Caco-2 (cell line): ENCODE data around the gene COL13A1. TPM values are rescaled to one million over a fixed set of nuclear protein-coding genes. Genes with fewer than 3 reads are reported as not detected.
A peak's percentile ranks its signal among the peaks of the same experiment; 100 is the strongest.

ENCODE experiments used
- BruUV-seq: library from RNA; stranded (reverse); fragments of 400-500 nt; replicated peaks from 2 replicates; lab custom pipeline; 2021; lab: Mats Ljungman, UMichigan
- CTCF ChIA-PET: fragments of 300-600 bp; sonication (Branson Sonifier 250); formaldehyde crosslinking; loops from one replicate; lab custom pipeline; 2022; ENCODE audit warnings: antibody characterized with exemption; lab: Charles Lee
- POLR2A ChIA-PET: fragments of 300-600 bp; sonication (Branson Sonifier 250); formaldehyde crosslinking; loops from one replicate; lab custom pipeline; 2022; ENCODE audit warnings: antibody characterized with exemption; lab: Charles Lee
- DNase-seq, 2 experiments: peaks; one replicate each; pipeline versions ENCODE4 v3.0.0 to v3.0.0-alpha.2; 2020 to 2022
- H3K27me3 ChIP-seq: replicated peaks from 2 replicates; pipeline ENCODE4 v1.6.0; 2011; ENCODE audit warnings: low read length; ENCODE audit not compliant: control insufficient read depth, insufficient read depth
- H3K36me3 ChIP-seq: 2 replicates; pipeline ENCODE4 v1.5.1; 2011; ENCODE audit warnings: low read length; ENCODE audit not compliant: control insufficient read depth, insufficient read depth
- H3K4me1 ChIP-seq: fragments of 250-450 bp; sonication (Bioruptor Pico); 2 replicates; pipeline ENCODE4 v1.5.1; 2020; ENCODE audit warnings: mild to moderate bottlenecking
- H3K4me3 ChIP-seq: 2 replicates; pipeline ENCODE4 v1.5.1; 2011; ENCODE audit warnings: low read depth, mild to moderate bottlenecking, control low read depth, low read length
- H3K9me3 ChIP-seq: fragments of 250-450 bp; sonication (Bioruptor Pico); 2 replicates; pipeline ENCODE4 v1.5.1; 2020; ENCODE audit warnings: mild to moderate bottlenecking, moderate library complexity
- H3K27ac Mint-ChIP-seq: one replicate; pipeline ENCODE4 v1.8.0; 2022; ENCODE audit warnings: mixed read lengths; ENCODE audit not compliant: unreplicated experiment
- H3K27me3 Mint-ChIP-seq: one replicate; pipeline ENCODE4 v1.8.0; 2022; ENCODE audit warnings: mixed read lengths; ENCODE audit not compliant: insufficient read depth, unreplicated experiment
- H3K36me3 Mint-ChIP-seq: one replicate; pipeline ENCODE4 v1.8.0; 2022; ENCODE audit warnings: mild to moderate bottlenecking, mixed read lengths; ENCODE audit not compliant: insufficient read depth, unreplicated experiment
- H3K4me1 Mint-ChIP-seq: one replicate; pipeline ENCODE4 v1.8.0; 2022; ENCODE audit warnings: low read depth, mixed read lengths; ENCODE audit not compliant: unreplicated experiment
- H3K4me3 Mint-ChIP-seq: one replicate; pipeline ENCODE4 v1.8.0; 2022; ENCODE audit warnings: mild to moderate bottlenecking, moderate library complexity, mixed read lengths; ENCODE audit not compliant: unreplicated experiment
- H3K9me3 Mint-ChIP-seq: one replicate; pipeline ENCODE4 v1.8.0; 2022; ENCODE audit warnings: mixed read lengths; ENCODE audit not compliant: unreplicated experiment
- intact Hi-C: fragments of 100-400 bp; cut with micrococcal nuclease; formaldehyde crosslinking; loops from one replicate; pipeline ENCODE4 v1.10.0; 2022; ENCODE audit not compliant: unreplicated experiment
- total RNA-seq: library from RNA; stranded (reverse); gene quantifications from 2 replicates; pipeline ENCODE4 v1.2.3, GENCODE V29; 2022
- TF ChIP-seq, protein P1 (sequence below), 2 experiments: fragments of 200-600 bp in 1 of 2; IDR thresholded peaks; 1 replicate in 1 of 2; 2 replicates in 1 of 2; pipeline versions ENCODE4 v1.5.1 to v1.8.0; 2011 to 2022; ENCODE audit warnings: antibody characterized with exemption in 1 of 2, control low read depth in 1 of 2, inconsistent platforms in 1 of 2, low read depth in 1 of 2, low read length in 1 of 2, mild to moderate bottlenecking in 1 of 2, moderate library complexity in 1 of 2; ENCODE audit not compliant: insufficient read depth in 1 of 2, severe bottlenecking in 1 of 2, unreplicated experiment in 1 of 2

COL13A1 gene
- total RNA-seq, 1 experiment from 2014 or later = not detected

DNA sequence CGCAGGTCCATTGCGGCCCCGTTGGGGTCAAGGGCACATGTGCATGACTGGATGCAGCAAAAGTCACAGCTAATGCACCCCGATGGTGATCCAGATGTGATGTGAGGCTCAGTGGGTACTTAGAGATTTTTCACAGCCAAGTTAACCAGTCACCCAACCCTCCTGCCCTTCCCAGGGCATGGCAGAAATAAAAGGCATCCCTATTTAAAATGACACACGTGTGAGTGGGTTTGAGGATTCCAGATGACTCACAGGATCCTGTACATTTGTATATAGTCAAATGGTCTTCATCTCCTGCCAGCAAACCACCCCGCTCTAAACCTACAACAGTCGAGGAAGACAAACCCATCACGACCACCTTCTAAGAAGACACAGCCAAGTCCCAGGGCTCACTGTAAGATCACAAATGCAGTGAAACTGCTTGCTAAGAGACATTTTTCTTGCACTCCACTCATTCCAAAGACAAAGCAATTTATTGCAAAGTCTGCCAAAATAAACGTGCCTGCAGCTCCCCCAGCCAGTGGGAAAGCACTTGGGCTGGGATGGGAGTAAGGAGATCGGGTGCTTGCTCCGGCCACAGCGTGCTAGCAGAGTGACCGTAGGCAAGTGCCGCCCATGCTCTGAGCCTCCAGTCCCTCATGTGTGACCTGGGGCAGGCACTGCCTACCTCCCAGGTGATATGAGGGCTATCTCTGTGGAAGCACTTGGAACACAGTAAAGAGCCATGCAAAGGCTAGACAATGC lies 164.4 kb downstream of the COL13A1 start:
- Mint-ChIP-seq H3K4me3 (no peak overlapping the region), H3K27ac (no peak overlapping the region), H3K4me1 (no peaks in the 10 kb centered on the region), H3K9me3 (no peaks in the 10 kb centered on the region), H3K27me3 (peaks cover 30% of the 10 kb centered on the region), H3K36me3 (no peaks in the 10 kb centered on the region)
- Histone ChIP-seq H3K9me3 (no peaks in the 10 kb centered on the region), H3K4me3 (no peak overlapping the region), H3K36me3 (no peaks in the 10 kb centered on the region), H3K27me3 (peaks cover 2% of the 10 kb centered on the region), H3K4me1 (no peaks in the 10 kb centered on the region)
- no peak for DNase-seq
- intact Hi-C loops = no loop called here
- TF ChIP-seq, protein P1, sequence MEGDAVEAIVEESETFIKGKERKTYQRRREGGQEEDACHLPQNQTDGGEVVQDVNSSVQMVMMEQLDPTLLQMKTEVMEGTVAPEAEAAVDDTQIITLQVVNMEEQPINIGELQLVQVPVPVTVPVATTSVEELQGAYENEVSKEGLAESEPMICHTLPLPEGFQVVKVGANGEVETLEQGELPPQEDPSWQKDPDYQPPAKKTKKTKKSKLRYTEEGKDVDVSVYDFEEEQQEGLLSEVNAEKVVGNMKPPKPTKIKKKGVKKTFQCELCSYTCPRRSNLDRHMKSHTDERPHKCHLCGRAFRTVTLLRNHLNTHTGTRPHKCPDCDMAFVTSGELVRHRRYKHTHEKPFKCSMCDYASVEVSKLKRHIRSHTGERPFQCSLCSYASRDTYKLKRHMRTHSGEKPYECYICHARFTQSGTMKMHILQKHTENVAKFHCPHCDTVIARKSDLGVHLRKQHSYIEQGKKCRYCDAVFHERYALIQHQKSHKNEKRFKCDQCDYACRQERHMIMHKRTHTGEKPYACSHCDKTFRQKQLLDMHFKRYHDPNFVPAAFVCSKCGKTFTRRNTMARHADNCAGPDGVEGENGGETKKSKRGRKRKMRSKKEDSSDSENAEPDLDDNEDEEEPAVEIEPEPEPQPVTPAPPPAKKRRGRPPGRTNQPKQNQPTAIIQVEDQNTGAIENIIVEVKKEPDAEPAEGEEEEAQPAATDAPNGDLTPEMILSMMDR (IDR thresholded peaks at IDR 0.05; ENCODE audit: insufficient read depth in 1 of 2, low read depth in 1 of 2, low read length in 1 of 2, severe bottlenecking in 1 of 2, unreplicated experiment in 1 of 2) = no peak
- CTCF ChIA-PET = interaction anchor here (1.1 kb wide), 1 partner anchor 83 kb away, joined by 3 read pairs; no protein-coding TSS in a partner anchor
- POLR2A ChIA-PET = no interaction called here
- no TSS peak for BruUV-seq

DNA sequence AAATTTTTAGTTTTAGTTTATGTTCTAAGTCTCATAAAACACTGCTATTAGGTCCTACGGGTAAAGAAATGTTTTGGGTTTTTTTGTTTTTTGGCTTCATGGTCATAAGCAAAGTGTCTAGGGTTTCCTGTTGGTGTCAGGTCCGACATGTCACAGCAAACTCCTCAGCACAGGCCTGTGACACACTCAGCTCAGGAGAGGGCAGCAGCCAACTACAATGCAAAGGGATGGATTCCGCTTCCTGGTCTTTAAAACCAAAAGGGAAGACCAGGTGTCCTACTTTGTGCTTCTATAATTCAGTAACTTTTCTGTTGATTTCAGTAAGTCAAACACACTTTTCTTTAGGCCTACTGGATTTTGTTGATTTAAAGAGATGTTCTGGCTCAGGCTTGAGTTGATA lies 167.1 kb downstream of the COL13A1 start:
- Mint-ChIP-seq H3K4me3 (no peak overlapping the region), H3K9me3 (no peaks in the 10 kb centered on the region), H3K4me1 (no peaks in the 10 kb centered on the region), H3K36me3 (no peaks in the 10 kb centered on the region), H3K27ac (no peak overlapping the region), H3K27me3 (peaks cover 34% of the 10 kb centered on the region)
- BruUV-seq = no TSS peak
- Histone ChIP-seq H3K4me3 (no peak overlapping the region), H3K9me3 (no peaks in the 10 kb centered on the region), H3K36me3 (no peaks in the 10 kb centered on the region), H3K4me1 (no peaks in the 10 kb centered on the region), H3K27me3 (peaks cover 2% of the 10 kb centered on the region)
- POLR2A ChIA-PET = interaction anchor here (1.4 kb wide), 1 partner anchor 178 kb away, joined by 3 read pairs; the partner anchor contains the start of gene TYSND1
- intact Hi-C loops = loop anchor here (1.0 to 2.0 kb wide), 3 partner anchors 116 to 177 kb away; partner anchors contain the start of gene TYSND1
- CTCF ChIA-PET = interaction anchor here (0.6 to 1.7 kb wide), 5 partner anchors 11 to 1527 kb away, joined by 3 to 11 read pairs (median 4); partner anchors contain the start of gene TYSND1
- DNase-seq = peak in 1 of 2 experiments; percentile 65
- TF ChIP-seq, protein P1 (IDR thresholded peaks at IDR 0.05; ENCODE audit: insufficient read depth in 1 of 2, low read depth in 1 of 2, low read length in 1 of 2, severe bottlenecking in 1 of 2, unreplicated experiment in 1 of 2) = peak; percentile 32 to 79

DNA sequence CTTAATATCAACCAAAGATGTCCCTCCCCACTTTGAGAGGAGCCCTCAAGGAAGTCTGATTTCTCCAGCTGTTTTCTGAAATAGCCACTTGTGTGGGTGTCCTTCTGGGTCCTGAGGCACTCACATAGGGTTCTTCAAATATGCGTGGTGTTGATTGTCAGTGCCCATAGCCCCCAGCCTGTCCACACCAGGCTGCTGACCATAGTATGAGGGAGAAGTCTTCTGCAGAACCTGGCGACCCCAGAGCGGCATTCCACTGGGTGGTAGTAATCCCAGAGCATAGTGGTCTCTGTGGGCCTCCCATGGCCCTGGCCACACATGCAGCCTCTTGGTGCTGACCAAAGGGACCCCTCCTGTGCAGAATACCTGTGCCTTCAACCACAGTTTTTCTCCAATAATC lies 168.3 kb downstream of the COL13A1 start:
- Mint-ChIP-seq H3K4me3 (no peak overlapping the region), H3K27ac (no peak overlapping the region), H3K9me3 (no peaks in the 10 kb centered on the region), H3K27me3 (peaks cover 40% of the 10 kb centered on the region), H3K4me1 (no peaks in the 10 kb centered on the region), H3K36me3 (no peaks in the 10 kb centered on the region)
- TF ChIP-seq, protein P1 (IDR thresholded peaks at IDR 0.05; ENCODE audit: insufficient read depth in 1 of 2, low read depth in 1 of 2, low read length in 1 of 2, severe bottlenecking in 1 of 2, unreplicated experiment in 1 of 2) = no peak
- CTCF ChIA-PET = interaction anchor here (1.0 kb wide), 1 partner anchor 176 kb away, joined by 3 read pairs; the partner anchor contains the start of gene TYSND1
- intact Hi-C loops = loop anchor here (1.0 to 2.0 kb wide), 3 partner anchors 115 to 176 kb away; partner anchors contain the start of gene TYSND1
- H3K9me3 ChIP-seq = no peaks in the 10 kb centered on the region
- no peak overlapping the region for H3K4me3 ChIP-seq
- no peaks in the 10 kb centered on the region for H3K4me1 ChIP-seq
- BruUV-seq = no TSS peak
- H3K27me3 ChIP-seq = peaks cover under 1% of the 10 kb centered on the region; the same call in 1 of the 2 replicates
- POLR2A ChIA-PET = no interaction called here
- no peak for DNase-seq
- H3K36me3 ChIP-seq = no peaks in the 10 kb centered on the region
